Activated naive CD8-positive, alpha-beta T cell treated with anti-CD3 and anti-CD28 coated beads, Interleukin-2, amount 10 ng/mL, durations not matched to agents 7 days and 5 days (primary cell): ENCODE measurements around the gene CTNNA2. TPM values are rescaled to one million over a fixed set of nuclear protein-coding genes. Genes with fewer than 3 reads are reported as not detected.

Experiments
- ATAC-seq: fragments of 150-1000 bp; cut with Tn5 transposase; one replicate; pipeline ENCODE4 v1.10.0; 2021; ENCODE audit warnings: low read depth, moderate library complexity
- POLR2A ChIA-PET: fragments of 350-600 bp; sonication (Branson Sonifier 250); formaldehyde crosslinking; loops from one replicate; lab custom pipeline; 2021; ENCODE audit warnings: antibody characterized with exemption; lab: Charles Lee
- DNase-seq: peaks from one replicate; pipeline ENCODE4 v3.0.0; 2021
- H3K27ac Mint-ChIP-seq: one replicate; pipeline ENCODE4 v1.8.0; 2022; ENCODE audit warnings: mild to moderate bottlenecking, mixed read lengths
- H3K27me3 Mint-ChIP-seq: one replicate; pipeline ENCODE4 v1.8.0; 2022; ENCODE audit warnings: mild to moderate bottlenecking, moderate library complexity, mixed read lengths
- H3K36me3 Mint-ChIP-seq: one replicate; pipeline ENCODE4 v1.8.0; 2021; ENCODE audit warnings: mild to moderate bottlenecking, mixed read lengths
- H3K4me1 Mint-ChIP-seq: one replicate; pipeline ENCODE4 v1.8.0; 2021; ENCODE audit warnings: mixed read lengths
- H3K4me3 Mint-ChIP-seq: one replicate; pipeline ENCODE4 v1.8.0; 2022; ENCODE audit warnings: mild to moderate bottlenecking, moderate library complexity, mixed read lengths
- H3K9me3 Mint-ChIP-seq: one replicate; pipeline ENCODE4 v1.8.0; 2021; ENCODE audit warnings: mixed read lengths
- total RNA-seq, 2 experiments: library from RNA; stranded (reverse); gene quantifications; one replicate each; pipeline ENCODE4 v1.2.3, GENCODE V29; 2021

The CTNNA2 gene
- total RNA-seq, 2 experiments from 2014 or later, result not detected

DNA sequence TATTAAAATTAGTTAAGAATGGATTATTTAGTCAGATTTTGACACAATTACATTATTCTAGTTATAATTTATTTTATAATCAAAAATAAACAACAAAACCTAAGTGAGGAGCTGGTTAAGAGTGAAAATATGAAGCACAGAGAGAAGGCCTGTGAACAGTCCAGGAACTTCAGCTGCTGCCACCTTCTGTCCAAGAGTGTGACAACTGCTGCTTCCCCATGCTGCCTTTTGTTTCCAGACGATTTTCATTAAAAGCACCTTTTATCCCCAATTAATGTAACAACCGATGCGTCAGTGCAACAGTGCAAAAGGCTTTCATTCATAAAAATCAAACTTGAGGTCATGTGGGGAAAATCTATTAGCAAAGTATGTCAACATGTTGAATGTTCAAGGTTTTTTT lies 363.6 kb downstream of the CTNNA2 start:
- Mint-ChIP-seq H3K36me3 (no peaks in the 10 kb centered on the region), H3K4me3 (no peak overlapping the region), H3K9me3 (no peaks in the 10 kb centered on the region), H3K4me1 (no peaks in the 10 kb centered on the region), H3K27ac (no peak overlapping the region), H3K27me3 (no peaks in the 10 kb centered on the region)
- DNase-seq (no peak), ATAC-seq (no peak)
- POLR2A ChIA-PET, result no interaction called here

GRCh38 chr2:79882548-79882947 lies 369.7 kb downstream of the CTNNA2 start:
- Mint-ChIP-seq H3K27ac (no peak overlapping the region), H3K27me3 (no peaks in the 10 kb centered on the region), H3K4me3 (no peak overlapping the region), H3K9me3 (no peaks in the 10 kb centered on the region), H3K4me1 (no peaks in the 10 kb centered on the region), H3K36me3 (no peaks in the 10 kb centered on the region)
- no peak for ATAC-seq
- DNase-seq, result no peak
- POLR2A ChIA-PET, result no interaction called here

- H3K4me1 Mint-ChIP-seq, result no peaks in the 10 kb centered on the region
- POLR2A ChIA-PET, result no interaction called here
- no peaks in the 10 kb centered on the region for H3K9me3 Mint-ChIP-seq
- DNase-seq, result no peak
- H3K4me3 Mint-ChIP-seq, result no peak overlapping the region
- ATAC-seq, result no peak
- H3K27ac Mint-ChIP-seq, result no peak overlapping the region
- H3K36me3 Mint-ChIP-seq, result no peaks in the 10 kb centered on the region
- H3K27me3 Mint-ChIP-seq, result no peaks in the 10 kb centered on the region
Measured at GRCh38 chr2:79887747-79888374, 375.0 kb downstream of the CTNNA2 start.

- H3K36me3 Mint-ChIP-seq, result no peaks in the 10 kb centered on the region
- DNase-seq (no peak), ATAC-seq (no peak)
- POLR2A ChIA-PET, result no interaction called here
- H3K4me3 Mint-ChIP-seq, result no peak overlapping the region
- no peaks in the 10 kb centered on the region for H3K4me1 Mint-ChIP-seq
- no peaks in the 10 kb centered on the region for H3K9me3 Mint-ChIP-seq
- no peak overlapping the region for H3K27ac Mint-ChIP-seq
- H3K27me3 Mint-ChIP-seq, result no peaks in the 10 kb centered on the region
Measured at GRCh38 chr2:79892123-79892522, 379.3 kb downstream of the CTNNA2 start.

DNA sequence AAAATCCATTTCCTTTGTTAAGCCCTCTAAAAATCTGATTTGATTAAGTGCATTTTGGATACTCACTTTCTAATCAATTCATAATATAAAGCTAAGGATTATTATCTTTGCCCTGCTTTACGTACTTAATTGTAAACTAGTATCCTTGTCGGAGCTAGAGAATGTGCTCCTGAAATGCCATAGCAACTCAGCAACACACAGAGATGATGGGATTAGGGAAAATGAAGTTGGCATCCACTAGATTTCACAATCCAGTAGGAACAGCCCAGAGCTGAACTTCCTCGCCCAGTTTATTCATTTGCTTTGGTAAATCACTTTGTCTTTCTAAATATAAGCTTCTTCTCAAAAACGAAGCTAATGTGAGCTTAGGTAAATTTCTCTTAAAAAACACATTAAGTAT lies 386.3 kb downstream of the CTNNA2 start:
- Mint-ChIP-seq H3K27ac (no peak overlapping the region), H3K9me3 (no peaks in the 10 kb centered on the region), H3K36me3 (no peaks in the 10 kb centered on the region), H3K27me3 (no peaks in the 10 kb centered on the region), H3K4me3 (no peak overlapping the region), H3K4me1 (no peaks in the 10 kb centered on the region)
- ATAC-seq (no peak), DNase-seq (no peak)
- POLR2A ChIA-PET, result no interaction called here

DNA sequence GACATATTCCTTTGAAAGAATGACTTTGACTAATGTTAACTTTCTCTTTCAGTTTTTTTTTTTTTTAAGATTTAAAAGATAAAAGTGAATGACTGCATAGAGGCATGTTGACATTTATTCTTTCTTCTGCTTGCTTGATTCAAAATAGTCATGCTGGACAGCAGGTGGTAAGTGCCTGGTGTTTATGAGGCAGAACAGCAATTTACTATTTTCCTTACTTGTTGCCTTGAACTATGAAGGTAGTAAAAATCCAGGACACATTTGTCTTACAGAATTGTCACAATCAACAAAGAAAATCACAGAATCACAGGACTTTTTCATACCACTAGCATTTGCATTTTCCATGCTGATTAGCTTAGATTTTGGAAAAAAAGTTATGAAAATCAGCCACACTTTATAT lies 388.3 kb downstream of the CTNNA2 start:
- Mint-ChIP-seq H3K4me1 (no peaks in the 10 kb centered on the region), H3K4me3 (no peak overlapping the region), H3K27ac (no peak overlapping the region), H3K36me3 (no peaks in the 10 kb centered on the region), H3K9me3 (no peaks in the 10 kb centered on the region), H3K27me3 (no peaks in the 10 kb centered on the region)
- ATAC-seq (no peak), DNase-seq (no peak)
- POLR2A ChIA-PET, result no interaction called here

GRCh38 chr2:79903222-79904000 lies 390.6 kb downstream of the CTNNA2 start:
- H3K4me1 Mint-ChIP-seq, result no peaks in the 10 kb centered on the region
- H3K27me3 Mint-ChIP-seq, result no peaks in the 10 kb centered on the region
- DNase-seq, result no peak
- no peak overlapping the region for H3K27ac Mint-ChIP-seq
- no peaks in the 10 kb centered on the region for H3K36me3 Mint-ChIP-seq
- no peak for ATAC-seq
- POLR2A ChIA-PET, result no interaction called here
- H3K9me3 Mint-ChIP-seq, result no peaks in the 10 kb centered on the region
- no peak overlapping the region for H3K4me3 Mint-ChIP-seq

DNA sequence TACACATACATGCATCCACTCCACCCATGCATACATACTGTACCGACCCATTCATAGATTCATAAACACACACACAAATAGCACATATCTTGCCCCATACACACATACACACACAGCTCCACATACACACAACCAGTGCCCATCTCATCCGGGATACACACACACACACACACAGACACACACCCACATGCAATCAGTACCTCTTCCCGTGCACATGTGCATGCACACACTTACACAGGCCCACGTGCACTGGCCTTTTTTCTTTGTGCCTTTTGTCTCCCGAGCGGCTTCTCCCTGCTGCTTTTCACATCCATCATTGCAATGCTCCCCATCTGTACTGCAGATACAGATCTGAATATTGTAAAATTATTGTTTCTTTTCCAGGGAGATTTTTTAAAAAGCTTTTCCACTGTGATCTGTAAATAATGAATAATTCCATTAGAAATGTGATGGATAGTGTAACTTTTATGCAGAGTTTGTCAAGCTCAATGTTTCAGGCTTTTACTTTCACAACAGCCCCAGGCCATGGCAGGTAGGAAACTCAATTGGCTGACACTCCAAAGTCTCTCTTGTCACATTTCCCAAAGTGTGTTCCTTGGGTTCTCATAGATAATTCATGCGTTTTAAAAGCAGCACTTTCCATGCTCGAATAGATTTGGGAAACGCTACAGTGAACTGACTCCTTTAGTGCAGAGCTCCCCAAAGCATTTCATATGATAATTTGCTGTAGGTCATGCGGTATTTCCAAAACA lies 393.5 kb downstream of the CTNNA2 start:
- ATAC-seq, result no peak
- no peak overlapping the region for H3K27ac Mint-ChIP-seq
- DNase-seq, result no peak
- no peak overlapping the region for H3K4me3 Mint-ChIP-seq
- no peaks in the 10 kb centered on the region for H3K9me3 Mint-ChIP-seq
- H3K36me3 Mint-ChIP-seq, result no peaks in the 10 kb centered on the region
- POLR2A ChIA-PET, result no interaction called here
- H3K4me1 Mint-ChIP-seq, result no peaks in the 10 kb centered on the region
- H3K27me3 Mint-ChIP-seq, result no peaks in the 10 kb centered on the region

DNA sequence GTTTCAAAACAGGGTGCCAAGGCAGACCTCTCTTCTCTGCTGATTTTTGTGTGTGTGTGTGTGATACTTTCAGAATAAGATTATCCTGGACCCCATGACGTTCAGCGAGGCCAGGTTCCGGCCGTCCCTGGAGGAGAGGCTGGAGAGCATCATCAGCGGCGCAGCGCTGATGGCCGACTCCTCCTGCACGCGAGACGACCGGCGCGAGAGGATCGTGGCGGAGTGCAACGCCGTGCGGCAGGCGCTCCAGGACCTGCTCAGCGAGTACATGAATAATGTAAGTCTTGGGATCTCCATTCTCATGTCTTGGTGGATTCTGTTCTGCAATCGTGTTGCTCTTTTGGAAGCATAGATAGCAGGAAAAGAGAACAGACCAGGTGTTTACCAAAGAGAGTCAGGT lies 396.7 kb downstream of the CTNNA2 start:
- no peaks in the 10 kb centered on the region for H3K36me3 Mint-ChIP-seq
- H3K4me1 Mint-ChIP-seq, result no peaks in the 10 kb centered on the region
- H3K9me3 Mint-ChIP-seq, result no peaks in the 10 kb centered on the region
- DNase-seq, result no peak
- POLR2A ChIA-PET, result no interaction called here
- H3K27me3 Mint-ChIP-seq, result no peaks in the 10 kb centered on the region
- no peak for ATAC-seq
- no peak overlapping the region for H3K27ac Mint-ChIP-seq
- no peak overlapping the region for H3K4me3 Mint-ChIP-seq

DNA sequence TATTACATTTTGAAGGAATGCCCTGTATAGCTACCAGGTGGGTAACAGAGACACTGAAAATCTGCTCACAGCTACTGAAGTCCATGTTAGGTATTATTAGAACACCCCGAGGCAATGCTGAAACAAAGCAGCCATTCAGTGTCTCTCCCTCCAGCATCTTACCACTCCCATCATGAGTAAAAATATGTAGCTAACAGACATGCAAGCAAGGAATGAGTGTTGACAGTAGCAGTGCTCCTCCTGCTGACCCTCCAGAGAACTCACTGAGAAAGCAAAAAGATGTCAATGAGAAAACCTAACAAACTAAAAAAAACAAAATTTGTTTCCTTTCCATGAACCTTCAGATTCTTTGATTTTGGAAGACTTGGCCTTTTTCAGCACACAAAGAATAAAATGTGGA lies 397.8 kb downstream of the CTNNA2 start:
- POLR2A ChIA-PET, result no interaction called here
- Mint-ChIP-seq H3K4me3 (no peak overlapping the region), H3K9me3 (no peaks in the 10 kb centered on the region), H3K4me1 (no peaks in the 10 kb centered on the region), H3K27ac (no peak overlapping the region), H3K36me3 (no peaks in the 10 kb centered on the region), H3K27me3 (no peaks in the 10 kb centered on the region)
- ATAC-seq (no peak), DNase-seq (no peak)

GRCh38 chr2:79915455-79915854 lies 402.6 kb downstream of the CTNNA2 start:
- Mint-ChIP-seq H3K27ac (no peak overlapping the region), H3K27me3 (no peaks in the 10 kb centered on the region), H3K36me3 (no peaks in the 10 kb centered on the region), H3K9me3 (no peaks in the 10 kb centered on the region), H3K4me3 (no peak overlapping the region), H3K4me1 (no peaks in the 10 kb centered on the region)
- POLR2A ChIA-PET, result no interaction called here
- DNase-seq (no peak), ATAC-seq (no peak)

- H3K36me3 Mint-ChIP-seq, result no peaks in the 10 kb centered on the region
- no peaks in the 10 kb centered on the region for H3K27me3 Mint-ChIP-seq
- H3K4me3 Mint-ChIP-seq, result no peak overlapping the region
- DNase-seq (no peak), ATAC-seq (no peak)
- no peaks in the 10 kb centered on the region for H3K9me3 Mint-ChIP-seq
- H3K27ac Mint-ChIP-seq, result no peak overlapping the region
- POLR2A ChIA-PET, result no interaction called here
- no peaks in the 10 kb centered on the region for H3K4me1 Mint-ChIP-seq
Measured at GRCh38 chr2:79916285-79916684, 403.4 kb downstream of the CTNNA2 start.

GRCh38 chr2:79920512-79921076 lies 407.7 kb downstream of the CTNNA2 start:
- Mint-ChIP-seq H3K27ac (no peak overlapping the region), H3K36me3 (no peaks in the 10 kb centered on the region), H3K4me1 (no peaks in the 10 kb centered on the region), H3K27me3 (no peaks in the 10 kb centered on the region), H3K9me3 (no peaks in the 10 kb centered on the region), H3K4me3 (no peak overlapping the region)
- no peak for DNase-seq
- ATAC-seq, result no peak
- POLR2A ChIA-PET, result no interaction called here
